Keratinocyte (primary cell): ENCODE measurements around the gene RTN4R. TPM values are rescaled to one million over a fixed set of nuclear protein-coding genes. Genes with fewer than 3 reads are reported as not detected.
A peak's percentile ranks its signal among the peaks of the same experiment; 100 is the strongest.
"Not testable (repeated sequence)": the region's sequence is repeated elsewhere in the genome, so short reads cannot be mapped to it uniquely, and the experiment has no call there.

Source experiments
- DNase-seq: peaks from one replicate; pipeline ENCODE4 v3.0.0-alpha.2; 2011; ENCODE audit warnings: low read depth, missing footprints, low spot score
- FAIRE-seq: peaks from 2 replicates; lab custom pipeline; 2011; peaks lifted over from hg19 to GRCh38; lab: Jason Lieb, UNC
- H2AFZ ChIP-seq: 2 replicates; pipeline ENCODE4 v1.6.0; 2012; ENCODE audit warnings: low read length, control low read depth, inconsistent platforms; ENCODE audit not compliant: control insufficient read depth
- H3K27ac ChIP-seq: 2 replicates; pipeline ENCODE4 v1.5.1; 2011; ENCODE audit warnings: low read length; ENCODE audit not compliant: control insufficient read depth, insufficient read depth
- H3K27me3 ChIP-seq: 3 replicates; pipeline ENCODE4 v1.6.0; 2011; ENCODE audit warnings: low read length; ENCODE audit not compliant: control insufficient read depth, insufficient read depth; ENCODE audit errors: extremely low read depth
- H3K36me3 ChIP-seq, 2 experiments: 2 replicates in 1 of 2; 3 replicates in 1 of 2; pipeline ENCODE4 v1.5.1; 2011; ENCODE audit warnings: low read length in 2 of 2, mild to moderate bottlenecking in 1 of 2; ENCODE audit not compliant: control insufficient read depth in 2 of 2, insufficient read depth in 2 of 2; ENCODE audit errors: extremely low read depth in 1 of 2
- H3K4me1 ChIP-seq: 3 replicates; pipeline ENCODE4 v1.5.1; 2011; ENCODE audit warnings: low read length; ENCODE audit not compliant: control insufficient read depth, insufficient read depth; ENCODE audit errors: extremely low read depth
- H3K4me2 ChIP-seq: 3 replicates; pipeline ENCODE4 v1.6.0; 2011; ENCODE audit warnings: low read depth, low read length; ENCODE audit not compliant: control insufficient read depth, insufficient read depth; ENCODE audit errors: extremely low read depth
- H3K4me3 ChIP-seq, 3 experiments: fragments of 200-600 bp in 1 of 3; sonication (generic) in 1 of 3; 2 replicates in 2 of 3; 3 replicates in 1 of 3; pipeline ENCODE4 v1.5.1; 2011 to 2016; ENCODE audit warnings: low read length in 3 of 3, mild to moderate bottlenecking in 3 of 3, control low read depth in 2 of 3, inconsistent platforms in 1 of 3, low read depth in 1 of 3, mixed read lengths in 1 of 3, mixed run types in 1 of 3, moderate library complexity in 1 of 3; ENCODE audit not compliant: control insufficient read depth in 2 of 3, insufficient read depth in 2 of 3; ENCODE audit errors: extremely low read depth in 1 of 3
- H3K79me2 ChIP-seq: 2 replicates; pipeline ENCODE4 v1.6.0; 2012; ENCODE audit warnings: low read length; ENCODE audit not compliant: control insufficient read depth, insufficient read depth
- H3K9ac ChIP-seq: 3 replicates; pipeline ENCODE4 v1.6.0; 2011; ENCODE audit warnings: low read length; ENCODE audit not compliant: control insufficient read depth, insufficient read depth; ENCODE audit errors: extremely low read depth
- H3K9me1 ChIP-seq: 3 replicates; pipeline ENCODE4 v1.6.0; 2011; ENCODE audit warnings: low read length; ENCODE audit not compliant: control insufficient read depth, insufficient read depth; ENCODE audit errors: extremely low read depth
- H3K9me3 ChIP-seq: 2 replicates; pipeline ENCODE4 v1.5.1; 2012; ENCODE audit warnings: low read depth, low read length; ENCODE audit not compliant: control insufficient read depth
- H4K20me1 ChIP-seq: 3 replicates; pipeline ENCODE4 v1.6.0; 2011; ENCODE audit warnings: low read length; ENCODE audit not compliant: control insufficient read depth, insufficient read depth; ENCODE audit errors: extremely low read depth
- CTCF ChIP-seq, 3 experiments: IDR thresholded peaks in 1 of 3; conservative IDR thresholded peaks in 1 of 3; optimal IDR thresholded peaks in 1 of 3; 2 replicates in 2 of 3; 3 replicates in 1 of 3; pipeline versions ENCODE3 to v1.5.1; 2011; ENCODE audit warnings: low read length in 3 of 3, mild to moderate bottlenecking in 3 of 3, moderate library complexity in 2 of 3, control low read depth in 1 of 3, inconsistent platforms in 1 of 3; ENCODE audit not compliant: insufficient read depth in 2 of 3; ENCODE audit errors: extremely low read depth in 1 of 3
- dilution Hi-C: fragments of 300-500 bp; cut with MboI; formaldehyde crosslinking; loops from one replicate; pipeline ENCODE4 v1.7.0; 2020; ENCODE audit warnings: low sequenced_read_pairs; ENCODE audit not compliant: extremely low pct_ligation_motif_present
- polyA plus RNA-seq, 5 experiments: library from polyadenylated mRNA; depleted of rRNA in 3 of 5; stranded (reverse) in 3 of 5; stranded (forward) in 1 of 5; unstranded in 1 of 5; fragments of >200 nt; gene quantifications; 1 replicate in 1 of 5; 2 replicates in 3 of 5; 3 replicates in 1 of 5; pipeline versions ENCODE4 v1.2.1 to v1.2.3, GENCODE V29; 2011 to 2012; ENCODE audit warnings: missing spikeins in 2 of 5, low read depth in 1 of 5, low replicate concordance in 1 of 5

RTN4R gene
- polyA plus RNA-seq, 1 donor (not counting 4 experiments of a cell fraction or from before 2014, with no cell fraction given), result 2.5 TPM

- H3K4me3 ChIP-seq, DNase-seq, H4K20me1 ChIP-seq, H3K4me2 ChIP-seq, H3K79me2 ChIP-seq, H3K4me1 ChIP-seq, H3K36me3 ChIP-seq, H3K27ac ChIP-seq, H3K9me1 ChIP-seq, H2AFZ ChIP-seq, H3K9me3 ChIP-seq, H3K9ac ChIP-seq, dilution Hi-C loops: not testable (repeated sequence)
- FAIRE-seq, result peak; percentile 52
- peaks cover 15% of the 10 kb centered on the region for H3K27me3 ChIP-seq
These were observed 18.8 kb upstream of the RTN4R start for GRCh38 chr22:20286784-20287423.

GRCh38 chr22:20286312-20286660, 18.2 kb upstream of the RTN4R start:
- H3K9me1 ChIP-seq, H3K36me3 ChIP-seq, dilution Hi-C loops, H2AFZ ChIP-seq, H3K9me3 ChIP-seq, H3K4me2 ChIP-seq, H3K4me3 ChIP-seq, H4K20me1 ChIP-seq, H3K4me1 ChIP-seq, H3K9ac ChIP-seq, H3K27ac ChIP-seq, H3K79me2 ChIP-seq, FAIRE-seq, DNase-seq: not testable (repeated sequence)
- H3K27me3 ChIP-seq, result peaks cover 11% of the 10 kb centered on the region

- peak; percentile 63 for FAIRE-seq
- DNase-seq, result not testable (repeated sequence)
These were observed 17.6 kb upstream of the RTN4R start for GRCh38 chr22:20285473-20286311.

More at GRCh38 chr22:20285473-20286311, 17.6 kb upstream of the RTN4R start:
- H3K9me3 ChIP-seq, H4K20me1 ChIP-seq, H3K36me3 ChIP-seq, H3K79me2 ChIP-seq, H3K27ac ChIP-seq, dilution Hi-C loops, H3K4me1 ChIP-seq, H3K9ac ChIP-seq, H3K4me2 ChIP-seq, H3K4me3 ChIP-seq, H3K9me1 ChIP-seq, H2AFZ ChIP-seq: not testable (repeated sequence)
- H3K27me3 ChIP-seq, result peaks cover 10% of the 10 kb centered on the region
- TF ChIP-seq CTCF (optimal IDR thresholded peaks at IDR 0.05 in 1 of 3, IDR thresholded peaks at IDR 0.05 in 1 of 3, conservative IDR thresholded peaks at IDR 0.05 in 1 of 3; ENCODE audit: extremely low read depth in 1 of 3, insufficient read depth in 2 of 3, low read length in 3 of 3), result peak; percentile 63 to 88 (median 70)
